HEK293 (cell line): Measurements from ENCODE around the gene RDH16.
A peak's percentile ranks its signal among the peaks of the same experiment; 100 is the strongest.
"Not testable (repeated sequence)": the region's sequence is repeated elsewhere in the genome, so short reads cannot be mapped to it uniquely, and the experiment has no call there.

ENCODE experiments used
- CTCF ChIA-PET: fragments of 350-600 bp; formaldehyde crosslinking; extraction: SDS; loops from one replicate; lab custom pipeline; 2021; ENCODE audit warnings: antibody characterized with exemption; lab: Yijun Ruan, JAX
- POLR2A ChIA-PET: fragments of 300-600 bp; formaldehyde crosslinking; extraction: SDS; loops from one replicate; lab custom pipeline; 2020; ENCODE audit warnings: antibody characterized with exemption, inconsistent platforms; lab: Yijun Ruan, JAX
- H3K27ac ChIP-seq: fragments of 200-500 bp; sonication (Bioruptor generic); 2 replicates; pipeline ENCODE4 v1.5.1; 2014; ENCODE audit warnings: low read depth, low read length, control low read depth, inconsistent platforms; ENCODE audit errors: extremely low read depth
- H3K36me3 ChIP-seq, 2 experiments: fragments of 200-500 bp in 1 of 2; sonication (Bioruptor generic) in 1 of 2; 1 replicate in 1 of 2; 2 replicates in 1 of 2; pipeline ENCODE4 v1.5.1; 2014 to 2017; ENCODE audit warnings: inconsistent platforms in 2 of 2, low read length in 2 of 2; ENCODE audit not compliant: control insufficient read depth in 2 of 2, insufficient read depth in 1 of 2
- H3K4me1 ChIP-seq: fragments of 200-500 bp; sonication (Bioruptor generic); 2 replicates; pipeline ENCODE4 v1.5.1; 2014; ENCODE audit warnings: mild to moderate bottlenecking, low read length, inconsistent platforms; ENCODE audit not compliant: control insufficient read depth, insufficient read depth
- H3K4me3 ChIP-seq: 2 replicates; pipeline ENCODE4 v1.5.1; 2011; ENCODE audit warnings: low read depth, mild to moderate bottlenecking, control low read depth, low read length, moderate library complexity
- H3K9me3 ChIP-seq: fragments of 200-500 bp; sonication (Bioruptor generic); 2 replicates; pipeline ENCODE4 v1.5.1; 2014; ENCODE audit warnings: low read depth, low read length, inconsistent platforms; ENCODE audit not compliant: control insufficient read depth, insufficient read depth
- BCL11B ChIP-seq: fragments of 450-650 bp; formaldehyde crosslinking; IDR thresholded peaks from 2 replicates; pipeline ENCODE4 v1.5.1; 2016; ENCODE audit warnings: low read depth, missing biosample characterization, missing genetic modification characterization
- HOXD13 ChIP-seq: sonication (generic); formaldehyde crosslinking; IDR thresholded peaks from 2 replicates; pipeline ENCODE4 v1.8.0; 2022; ENCODE audit warnings: missing genetic modification reagents, borderline replicate concordance
- KLF1 ChIP-seq: fragments of 450-650 bp; formaldehyde crosslinking; IDR thresholded peaks from 2 replicates; pipeline ENCODE4 v1.5.1; 2016; ENCODE audit warnings: missing biosample characterization, missing genetic modification characterization
- PRDM1 ChIP-seq: fragments of 450-650 bp; formaldehyde crosslinking; IDR thresholded peaks from 2 replicates; pipeline ENCODE4; 2016; ENCODE audit warnings: missing biosample characterization, missing genetic modification characterization
- ZBTB8A ChIP-seq: fragments of 450-650 bp; formaldehyde crosslinking; IDR thresholded peaks from 2 replicates; pipeline ENCODE4 v1.5.1; 2016; ENCODE audit warnings: missing biosample characterization, missing genetic modification characterization
- ZNF19 ChIP-seq: fragments of 450-650 bp; formaldehyde crosslinking; IDR thresholded peaks from 2 replicates; pipeline ENCODE4; 2016; ENCODE audit warnings: missing biosample characterization, missing genetic modification characterization, low read depth
- ZNF239 ChIP-seq: fragments of 450-650 bp; formaldehyde crosslinking; IDR thresholded peaks from 2 replicates; pipeline ENCODE4 v1.5.1; 2016; ENCODE audit warnings: missing biosample characterization, missing genetic modification characterization
- ZNF335 ChIP-seq: fragments of 450-650 bp; formaldehyde crosslinking; conservative IDR thresholded peaks from 2 replicates; pipeline ENCODE4 v1.5.1; 2016; ENCODE audit warnings: missing biosample characterization, missing genetic modification characterization
- ZNF366 ChIP-seq: fragments of 450-650 bp; formaldehyde crosslinking; conservative IDR thresholded peaks from 2 replicates; pipeline ENCODE4 v1.5.1; 2016; ENCODE audit warnings: missing biosample characterization, missing genetic modification characterization
- ZNF404 ChIP-seq: fragments of 450-650 bp; formaldehyde crosslinking; IDR thresholded peaks from 2 replicates; pipeline ENCODE4 v1.5.1; 2017; ENCODE audit warnings: missing biosample characterization, missing genetic modification characterization
- ZNF423 ChIP-seq: fragments of 450-650 bp; formaldehyde crosslinking; IDR thresholded peaks from 2 replicates; pipeline ENCODE4 v1.5.1; 2016; ENCODE audit warnings: missing biosample characterization, missing genetic modification characterization
- ZNF529 ChIP-seq: fragments of 450-650 bp; formaldehyde crosslinking; IDR thresholded peaks from 2 replicates; pipeline ENCODE4 v1.5.1; 2017; ENCODE audit warnings: missing genetic modification characterization, missing biosample characterization; ENCODE audit not compliant: insufficient replicate concordance
- ZNF585B ChIP-seq: fragments of 450-650 bp; formaldehyde crosslinking; IDR thresholded peaks from 2 replicates; pipeline ENCODE4 v1.5.1; 2016; ENCODE audit warnings: missing biosample characterization, missing genetic modification characterization
- ZNF623 ChIP-seq: fragments of 450-650 bp; formaldehyde crosslinking; IDR thresholded peaks from 2 replicates; pipeline ENCODE4 v1.5.1; 2016; ENCODE audit warnings: missing biosample characterization, missing genetic modification characterization
- ZNF624 ChIP-seq: fragments of 450-650 bp; formaldehyde crosslinking; IDR thresholded peaks from 2 replicates; pipeline ENCODE4 v1.5.1; 2017; ENCODE audit warnings: missing biosample characterization, missing genetic modification characterization
- ZNF654 ChIP-seq: fragments of 450-650 bp; formaldehyde crosslinking; IDR thresholded peaks from 2 replicates; pipeline ENCODE4 v1.5.1; 2016; ENCODE audit warnings: low read depth, missing biosample characterization, missing genetic modification characterization
- ZNF792 ChIP-seq: fragments of 450-650 bp; formaldehyde crosslinking; IDR thresholded peaks from 2 replicates; pipeline ENCODE4 v1.5.1; 2016; ENCODE audit warnings: missing biosample characterization, missing genetic modification characterization
- TF ChIP-seq, protein P1 (sequence below): fragments of 450-650 bp; formaldehyde crosslinking; IDR thresholded peaks from 2 replicates; pipeline ENCODE4 v1.5.1; 2016; ENCODE audit warnings: missing biosample characterization, missing genetic modification characterization
- TF ChIP-seq, protein P2 (sequence below): fragments of 450-650 bp; formaldehyde crosslinking; IDR thresholded peaks from 2 replicates; pipeline ENCODE4 v1.5.1; 2017; ENCODE audit warnings: missing biosample characterization, missing genetic modification characterization
- TF ChIP-seq, protein P3 (sequence below): fragments of 450-650 bp; formaldehyde crosslinking; IDR thresholded peaks from 2 replicates; pipeline ENCODE4 v1.5.1; 2017; ENCODE audit warnings: missing biosample characterization, missing genetic modification characterization
- TF ChIP-seq, protein P4 (sequence below): fragments of 450-650 bp; formaldehyde crosslinking; IDR thresholded peaks from 2 replicates; pipeline ENCODE4 v1.5.1; 2016; ENCODE audit warnings: missing biosample characterization, missing genetic modification characterization, borderline replicate concordance
- TF ChIP-seq, protein P5 (sequence below): fragments of 450-650 bp; formaldehyde crosslinking; IDR thresholded peaks from 2 replicates; pipeline ENCODE4 v1.5.1; 2016; ENCODE audit warnings: missing biosample characterization, missing genetic modification characterization
- TF ChIP-seq, protein P6 (sequence below): fragments of 450-650 bp; formaldehyde crosslinking; IDR thresholded peaks from 2 replicates; pipeline ENCODE4 v1.5.1; 2016; ENCODE audit warnings: missing biosample characterization, missing genetic modification characterization

The RDH16 gene

DNA sequence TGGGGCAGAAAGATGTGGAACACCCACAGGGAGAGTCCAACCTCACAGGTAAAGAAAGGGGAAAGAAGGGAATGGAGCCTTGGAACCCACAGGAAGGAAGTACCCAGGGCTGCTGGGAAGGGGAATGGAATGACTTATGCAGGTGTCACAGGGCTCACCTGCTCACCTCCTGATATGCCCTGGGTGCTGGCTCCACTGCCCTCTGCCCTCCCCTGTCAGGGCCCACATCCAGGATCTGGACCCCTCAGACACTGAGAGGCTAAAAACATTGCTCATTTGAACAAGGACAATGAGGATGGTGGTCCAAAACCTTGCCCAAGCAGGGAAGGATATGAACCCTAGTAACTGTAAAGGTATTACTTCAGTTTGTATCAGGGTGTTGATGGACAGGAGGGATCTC lies 29.6 kb upstream of the RDH16 start (continued):
- TF ChIP-seq ZNF623 (tag by site-specific recombination) = no peak

DNA sequence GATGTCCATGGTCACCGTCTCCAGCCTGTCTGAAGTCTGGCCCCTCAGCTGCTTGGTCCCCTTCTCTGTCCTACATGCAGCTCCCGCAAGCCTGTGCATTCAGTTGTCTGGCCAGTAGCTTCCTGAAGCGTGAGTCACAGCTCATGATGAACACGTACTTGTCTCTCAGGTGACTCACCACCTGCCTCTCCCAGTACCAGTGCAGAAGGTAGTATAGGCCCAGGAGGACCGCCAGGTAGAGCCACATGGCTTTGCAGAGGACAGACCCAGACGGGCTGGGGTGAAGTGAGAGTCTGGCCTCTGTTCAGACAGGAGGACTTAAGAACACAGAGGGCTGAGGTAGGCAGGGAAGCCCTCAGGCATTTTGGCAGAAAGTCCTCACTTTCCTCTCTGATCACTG lies 28.3 kb upstream of the RDH16 start:
- H3K9me3 ChIP-seq, POLR2A ChIA-PET, H3K27ac ChIP-seq, H3K4me3 ChIP-seq, H3K4me1 ChIP-seq, H3K36me3 ChIP-seq: not testable (repeated sequence)
- CTCF ChIA-PET = interaction anchor here (0.6 to 4.9 kb wide), 9 partner anchors 17 to 473 kb away, joined by 3 to 82 read pairs (median 4); partner anchors contain the start of genes HSD17B6 and ZBTB39
- TF ChIP-seq ZNF366 (tag by site-specific recombination) (0 out of 2 replicates have a peak, but pooled peaks have one; percentile 30), PRDM1 (peak; percentile 40; the same call in 1 of the 2 replicates), ZNF335 (tag by site-specific recombination) (0 out of 2 replicates have a peak, but pooled peaks have one; percentile 23)

DNA sequence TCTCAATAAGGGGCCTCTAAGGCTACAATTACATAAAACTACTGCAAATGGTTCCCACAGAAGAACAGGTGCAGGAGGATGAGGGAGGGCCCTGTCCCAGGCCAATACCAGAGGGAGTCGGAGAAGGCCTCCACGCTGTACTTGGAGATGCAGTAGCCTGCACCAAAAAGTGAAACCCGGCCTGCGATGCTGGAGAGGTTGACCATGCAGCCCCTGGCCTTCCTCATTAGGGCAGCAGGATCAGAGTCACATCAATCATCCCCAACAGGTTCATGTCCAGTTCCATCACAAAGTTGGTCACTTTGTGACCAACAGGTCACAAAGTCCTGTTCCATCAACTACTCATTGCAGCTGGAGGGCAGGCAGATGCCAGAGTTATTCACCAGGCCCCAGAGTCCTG lies 26.0 kb upstream of the RDH16 start:
- Histone ChIP-seq H3K36me3 (no peaks in the 10 kb centered on the region), H3K9me3 (no peaks in the 10 kb centered on the region), H3K4me3 (no peak overlapping the region), H3K27ac (no peak overlapping the region), H3K4me1 (no peaks in the 10 kb centered on the region)
- ChIA-PET POLR2A (interaction anchor here (0.5 kb wide), 1 partner anchor 211 kb away, joined by 4 read pairs; no protein-coding TSS in a partner anchor), CTCF (no interaction called here)
- TF ChIP-seq, protein P1, sequence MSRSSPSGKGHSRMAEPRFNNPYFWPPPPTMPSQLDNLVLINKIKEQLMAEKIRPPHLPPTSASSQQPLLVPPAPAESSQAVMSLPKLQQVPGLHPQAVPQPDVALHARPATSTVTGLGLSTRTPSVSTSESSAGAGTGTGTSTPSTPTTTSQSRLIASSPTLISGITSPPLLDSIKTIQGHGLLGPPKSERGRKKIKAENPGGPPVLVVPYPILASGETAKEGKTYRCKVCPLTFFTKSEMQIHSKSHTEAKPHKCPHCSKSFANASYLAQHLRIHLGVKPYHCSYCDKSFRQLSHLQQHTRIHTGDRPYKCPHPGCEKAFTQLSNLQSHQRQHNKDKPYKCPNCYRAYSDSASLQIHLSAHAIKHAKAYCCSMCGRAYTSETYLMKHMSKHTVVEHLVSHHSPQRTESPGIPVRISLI (tag by site-specific recombination) = no peak
- TF ChIP-seq, protein P2, sequence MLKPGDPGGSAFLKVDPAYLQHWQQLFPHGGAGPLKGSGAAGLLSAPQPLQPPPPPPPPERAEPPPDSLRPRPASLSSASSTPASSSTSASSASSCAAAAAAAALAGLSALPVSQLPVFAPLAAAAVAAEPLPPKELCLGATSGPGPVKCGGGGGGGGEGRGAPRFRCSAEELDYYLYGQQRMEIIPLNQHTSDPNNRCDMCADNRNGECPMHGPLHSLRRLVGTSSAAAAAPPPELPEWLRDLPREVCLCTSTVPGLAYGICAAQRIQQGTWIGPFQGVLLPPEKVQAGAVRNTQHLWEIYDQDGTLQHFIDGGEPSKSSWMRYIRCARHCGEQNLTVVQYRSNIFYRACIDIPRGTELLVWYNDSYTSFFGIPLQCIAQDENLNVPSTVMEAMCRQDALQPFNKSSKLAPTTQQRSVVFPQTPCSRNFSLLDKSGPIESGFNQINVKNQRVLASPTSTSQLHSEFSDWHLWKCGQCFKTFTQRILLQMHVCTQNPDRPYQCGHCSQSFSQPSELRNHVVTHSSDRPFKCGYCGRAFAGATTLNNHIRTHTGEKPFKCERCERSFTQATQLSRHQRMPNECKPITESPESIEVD (tag by site-specific recombination) = no peak
- TF ChIP-seq ZNF239 (tag by site-specific recombination) (no peak), ZNF529 (tag by site-specific recombination) (no peak), ZNF404 (tag by site-specific recombination) (no peak), ZNF654 (no peak), HOXD13 (CRISPR knock-in tag) (no peak), ZNF423 (no peak), ZNF792 (tag by site-specific recombination) (no peak), ZNF19 (tag by site-specific recombination) (no peak), ZNF585B (tag by site-specific recombination) (no peak), ZNF624 (tag by site-specific recombination) (no peak), KLF1 (tag by site-specific recombination) (no peak), ZNF335 (tag by site-specific recombination) (no peak), BCL11B (no peak), ZBTB8A (tag by site-specific recombination) (no peak)
- TF ChIP-seq, protein P3, sequence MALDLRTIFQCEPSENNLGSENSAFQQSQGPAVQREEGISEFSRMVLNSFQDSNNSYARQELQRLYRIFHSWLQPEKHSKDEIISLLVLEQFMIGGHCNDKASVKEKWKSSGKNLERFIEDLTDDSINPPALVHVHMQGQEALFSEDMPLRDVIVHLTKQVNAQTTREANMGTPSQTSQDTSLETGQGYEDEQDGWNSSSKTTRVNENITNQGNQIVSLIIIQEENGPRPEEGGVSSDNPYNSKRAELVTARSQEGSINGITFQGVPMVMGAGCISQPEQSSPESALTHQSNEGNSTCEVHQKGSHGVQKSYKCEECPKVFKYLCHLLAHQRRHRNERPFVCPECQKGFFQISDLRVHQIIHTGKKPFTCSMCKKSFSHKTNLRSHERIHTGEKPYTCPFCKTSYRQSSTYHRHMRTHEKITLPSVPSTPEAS (tag by site-specific recombination) = no peak
- TF ChIP-seq, protein P4, sequence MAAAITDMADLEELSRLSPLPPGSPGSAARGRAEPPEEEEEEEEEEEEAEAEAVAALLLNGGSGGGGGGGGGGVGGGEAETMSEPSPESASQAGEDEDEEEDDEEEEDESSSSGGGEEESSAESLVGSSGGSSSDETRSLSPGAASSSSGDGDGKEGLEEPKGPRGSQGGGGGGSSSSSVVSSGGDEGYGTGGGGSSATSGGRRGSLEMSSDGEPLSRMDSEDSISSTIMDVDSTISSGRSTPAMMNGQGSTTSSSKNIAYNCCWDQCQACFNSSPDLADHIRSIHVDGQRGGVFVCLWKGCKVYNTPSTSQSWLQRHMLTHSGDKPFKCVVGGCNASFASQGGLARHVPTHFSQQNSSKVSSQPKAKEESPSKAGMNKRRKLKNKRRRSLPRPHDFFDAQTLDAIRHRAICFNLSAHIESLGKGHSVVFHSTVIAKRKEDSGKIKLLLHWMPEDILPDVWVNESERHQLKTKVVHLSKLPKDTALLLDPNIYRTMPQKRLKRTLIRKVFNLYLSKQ (tag by site-specific recombination) = no peak
- TF ChIP-seq, protein P5, sequence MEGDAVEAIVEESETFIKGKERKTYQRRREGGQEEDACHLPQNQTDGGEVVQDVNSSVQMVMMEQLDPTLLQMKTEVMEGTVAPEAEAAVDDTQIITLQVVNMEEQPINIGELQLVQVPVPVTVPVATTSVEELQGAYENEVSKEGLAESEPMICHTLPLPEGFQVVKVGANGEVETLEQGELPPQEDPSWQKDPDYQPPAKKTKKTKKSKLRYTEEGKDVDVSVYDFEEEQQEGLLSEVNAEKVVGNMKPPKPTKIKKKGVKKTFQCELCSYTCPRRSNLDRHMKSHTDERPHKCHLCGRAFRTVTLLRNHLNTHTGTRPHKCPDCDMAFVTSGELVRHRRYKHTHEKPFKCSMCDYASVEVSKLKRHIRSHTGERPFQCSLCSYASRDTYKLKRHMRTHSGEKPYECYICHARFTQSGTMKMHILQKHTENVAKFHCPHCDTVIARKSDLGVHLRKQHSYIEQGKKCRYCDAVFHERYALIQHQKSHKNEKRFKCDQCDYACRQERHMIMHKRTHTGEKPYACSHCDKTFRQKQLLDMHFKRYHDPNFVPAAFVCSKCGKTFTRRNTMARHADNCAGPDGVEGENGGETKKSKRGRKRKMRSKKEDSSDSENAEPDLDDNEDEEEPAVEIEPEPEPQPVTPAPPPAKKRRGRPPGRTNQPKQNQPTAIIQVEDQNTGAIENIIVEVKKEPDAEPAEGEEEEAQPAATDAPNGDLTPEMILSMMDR = no peak
- TF ChIP-seq, protein P6, sequence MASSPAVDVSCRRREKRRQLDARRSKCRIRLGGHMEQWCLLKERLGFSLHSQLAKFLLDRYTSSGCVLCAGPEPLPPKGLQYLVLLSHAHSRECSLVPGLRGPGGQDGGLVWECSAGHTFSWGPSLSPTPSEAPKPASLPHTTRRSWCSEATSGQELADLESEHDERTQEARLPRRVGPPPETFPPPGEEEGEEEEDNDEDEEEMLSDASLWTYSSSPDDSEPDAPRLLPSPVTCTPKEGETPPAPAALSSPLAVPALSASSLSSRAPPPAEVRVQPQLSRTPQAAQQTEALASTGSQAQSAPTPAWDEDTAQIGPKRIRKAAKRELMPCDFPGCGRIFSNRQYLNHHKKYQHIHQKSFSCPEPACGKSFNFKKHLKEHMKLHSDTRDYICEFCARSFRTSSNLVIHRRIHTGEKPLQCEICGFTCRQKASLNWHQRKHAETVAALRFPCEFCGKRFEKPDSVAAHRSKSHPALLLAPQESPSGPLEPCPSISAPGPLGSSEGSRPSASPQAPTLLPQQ (tag by site-specific recombination) = no peak
